GM23248 (cell line): ENCODE results near the gene MYOM1. TPM values are rescaled to one million over a fixed set of nuclear protein-coding genes. Genes with fewer than 3 reads are reported as not detected.

ENCODE experiments used
- DNase-seq: peaks from one replicate; pipeline ENCODE4 v3.0.0-alpha.2; 2015
- H2AFZ ChIP-seq: fragments of 200-600 bp; sonication (generic); 2 replicates; pipeline ENCODE4 v1.6.1; 2016; ENCODE audit warnings: antibody characterized with exemption
- H3F3A ChIP-seq: fragments of 200-600 bp; sonication (generic); 2 replicates; pipeline ENCODE4 v1.6.1; 2016; ENCODE audit warnings: mild to moderate bottlenecking, antibody characterized with exemption, mixed run types; ENCODE audit not compliant: insufficient read depth
- H3K27ac ChIP-seq: fragments of 200-600 bp; sonication (generic); 2 replicates; pipeline ENCODE4 v1.5.1; 2016; ENCODE audit warnings: mild to moderate bottlenecking
- H3K27me3 ChIP-seq: fragments of 200-600 bp; sonication (generic); replicated peaks from 2 replicates; pipeline ENCODE4 v1.6.1; 2016; ENCODE audit warnings: mild to moderate bottlenecking; ENCODE audit not compliant: insufficient read depth
- H3K36me3 ChIP-seq: fragments of 200-600 bp; sonication (generic); 2 replicates; pipeline ENCODE4 v1.6.1; 2016; ENCODE audit warnings: low read depth, mild to moderate bottlenecking
- H3K4me1 ChIP-seq: fragments of 200-600 bp; sonication (generic); 2 replicates; pipeline ENCODE4 v1.6.1; 2016; ENCODE audit warnings: mild to moderate bottlenecking; ENCODE audit not compliant: insufficient read depth
- H3K4me2 ChIP-seq: fragments of 200-600 bp; sonication (generic); one replicate; pipeline ENCODE4 v1.6.1; 2016; ENCODE audit warnings: mild to moderate bottlenecking; ENCODE audit not compliant: unreplicated experiment
- H3K4me3 ChIP-seq: fragments of 200-600 bp; sonication (generic); 2 replicates; pipeline ENCODE4 v1.5.1; 2016; ENCODE audit warnings: mild to moderate bottlenecking
- H3K79me2 ChIP-seq: fragments of 200-600 bp; sonication (generic); 2 replicates; pipeline ENCODE4 v1.6.1; 2016; ENCODE audit warnings: mild to moderate bottlenecking; ENCODE audit not compliant: insufficient read depth
- H3K9ac ChIP-seq: fragments of 200-600 bp; sonication (generic); 2 replicates; pipeline ENCODE4 v1.6.1; 2016; ENCODE audit warnings: mild to moderate bottlenecking
- H3K9me2 ChIP-seq: fragments of 200-600 bp; sonication (generic); 2 replicates; pipeline ENCODE4 v1.6.1; 2016; ENCODE audit warnings: mixed run types, mild to moderate bottlenecking, moderate library complexity; ENCODE audit not compliant: insufficient read depth
- H3K9me3 ChIP-seq: fragments of 200-600 bp; sonication (generic); one replicate; pipeline ENCODE4 v1.6.1; 2017; ENCODE audit warnings: low read depth
- H4K20me1 ChIP-seq: fragments of 200-600 bp; sonication (generic); 2 replicates; pipeline ENCODE4 v1.6.0; 2016; ENCODE audit not compliant: insufficient read depth
- EZH2 ChIP-seq: fragments of 200-600 bp; sonication (generic); IDR thresholded peaks from 2 replicates; pipeline ENCODE4 v1.6.1; 2018; ENCODE audit warnings: antibody characterized with exemption, mild to moderate bottlenecking; ENCODE audit not compliant: insufficient read depth, poor library complexity, severe bottlenecking
- EZH2phosphoT487 ChIP-seq: fragments of 200-600 bp; sonication (generic); IDR thresholded peaks from 2 replicates; pipeline ENCODE4 v1.6.1; 2018; ENCODE audit warnings: antibody characterized with exemption, moderate library complexity, mild to moderate bottlenecking, low read depth; ENCODE audit not compliant: insufficient read depth
- whole genome bisulfite sequencing, 2 experiments: methylation state at CpG; one replicate each; pipeline ENCODE4 v1.1.6; 2015 to 2017; ENCODE audit warnings: low lambda C conversion rate in 2 of 2, low coverage in 1 of 2; ENCODE audit errors: missing lambda C conversion rate in 2 of 2; 5-methylcytosine and 5-hydroxymethylcytosine counted together
- in situ Hi-C: fragments of 300-500 bp; cut with MboI; formaldehyde crosslinking; loops from 2 replicates; pipeline ENCODE4 v1.15.0; 2020
- polyA plus RNA-seq: library from polyadenylated mRNA; unstranded; fragments of >200 nt; fragmentation: Nextera tagmentation; extraction: Ambion mirVana; gene quantifications from 2 replicates; pipeline ENCODE4 v1.2.1, GENCODE V29; 2016
- total RNA-seq: library from RNA; depleted of rRNA; stranded (reverse); fragments of >200 nt; shearing (Covaris generic); gene quantifications from 2 replicates; pipeline ENCODE4 v1.2.3, GENCODE V29; 2014

The MYOM1 gene
- total and polyA plus RNA-seq, 2 experiments from 2014 or later = 0.64 to 0.65 TPM

DNA sequence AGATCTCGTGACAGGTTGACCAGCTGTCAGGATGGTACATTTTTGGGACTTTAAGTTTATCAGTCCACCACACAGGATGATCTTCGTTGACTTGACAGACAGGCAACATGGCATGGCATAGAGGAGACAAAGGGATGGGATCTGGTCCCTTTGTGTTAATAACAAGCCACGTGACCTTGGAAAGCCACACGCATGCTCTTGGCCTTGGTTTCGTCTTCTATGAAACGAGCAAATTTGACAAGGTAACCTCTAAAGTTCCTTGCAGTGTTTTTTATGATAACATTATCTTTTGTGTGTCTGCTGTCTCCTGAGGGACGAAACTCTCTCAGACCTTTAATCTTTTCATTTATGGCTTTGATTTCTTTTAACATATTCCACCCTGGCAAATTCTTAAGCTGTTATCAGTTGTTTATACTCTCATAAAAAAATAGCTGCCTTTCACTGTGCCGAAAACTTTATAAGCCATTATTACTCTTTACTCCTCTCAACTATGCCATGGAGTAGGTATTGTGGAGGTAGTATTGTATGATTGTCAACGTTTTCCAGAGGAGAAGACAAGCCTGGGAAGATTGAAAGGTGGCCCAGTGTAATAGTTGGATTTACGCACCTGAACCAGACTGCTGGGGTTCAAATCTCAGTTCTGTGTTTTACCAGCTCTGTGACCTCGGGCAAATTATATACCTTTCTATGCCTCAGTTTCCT is 81.3 kb downstream of the MYOM1 start:
- no peak for DNase-seq
- WGBS, 2 experiments = 71 to 72% methylated on average over 11 of the region's 11 CpGs
- no peaks in the 10 kb centered on the region for H3K36me3 ChIP-seq
- TF ChIP-seq EZH2phosphoT487 (no peak), EZH2 (no peak)
- H4K20me1 ChIP-seq = no peaks in the 10 kb centered on the region
- no peak overlapping the region for H3K4me3 ChIP-seq
- H2AFZ ChIP-seq = no peak overlapping the region
- H3K79me2 ChIP-seq = no peaks in the 10 kb centered on the region
- H3K4me1 ChIP-seq = no peaks in the 10 kb centered on the region
- no peaks in the 10 kb centered on the region for H3K27me3 ChIP-seq
- no peaks in the 10 kb centered on the region for H3K9me2 ChIP-seq
- H3K27ac ChIP-seq = no peak overlapping the region
- no peak overlapping the region for H3K4me2 ChIP-seq
- no peaks in the 10 kb centered on the region for H3K9me3 ChIP-seq
- no peaks in the 10 kb centered on the region for H3F3A ChIP-seq
- in situ Hi-C loops = no loop called here
- no peak overlapping the region for H3K9ac ChIP-seq

GRCh38 chr18:3135536-3135935 is 84.2 kb downstream of the MYOM1 start:
- Histone ChIP-seq H3K79me2 (no peaks in the 10 kb centered on the region), H2AFZ (no peak overlapping the region), H3K27me3 (no peaks in the 10 kb centered on the region), H3K9ac (no peak overlapping the region), H3K36me3 (no peaks in the 10 kb centered on the region), H3K4me3 (no peak overlapping the region), H3K4me2 (no peak overlapping the region), H3K4me1 (no peaks in the 10 kb centered on the region), H3F3A (no peaks in the 10 kb centered on the region), H3K27ac (no peak overlapping the region), H3K9me3 (no peaks in the 10 kb centered on the region), H3K9me2 (no peaks in the 10 kb centered on the region), H4K20me1 (no peaks in the 10 kb centered on the region)
- 86 to 88% methylated on average over 10 of the region's 10 CpGs for WGBS, 2 experiments
- in situ Hi-C loops = no loop called here
- TF ChIP-seq EZH2 (no peak), EZH2phosphoT487 (no peak)
- no peak for DNase-seq

GRCh38 chr18:3132700-3133099 is 87.1 kb downstream of the MYOM1 start:
- Histone ChIP-seq H3K4me3 (no peak overlapping the region), H3K9ac (no peak overlapping the region), H4K20me1 (no peaks in the 10 kb centered on the region), H3K36me3 (no peaks in the 10 kb centered on the region), H2AFZ (no peak overlapping the region), H3K4me2 (no peak overlapping the region), H3K9me3 (no peaks in the 10 kb centered on the region), H3F3A (no peaks in the 10 kb centered on the region), H3K79me2 (no peaks in the 10 kb centered on the region), H3K27me3 (no peaks in the 10 kb centered on the region), H3K4me1 (no peaks in the 10 kb centered on the region; the same call in 1 of the 2 replicates), H3K27ac (no peak overlapping the region), H3K9me2 (no peaks in the 10 kb centered on the region)
- peak; percentile 42 for DNase-seq
- no peak for TF ChIP-seq EZH2
- no peak for TF ChIP-seq EZH2phosphoT487
- 37 to 45% methylated on average over 3 of the region's 3 CpGs for WGBS, 2 experiments
- in situ Hi-C loops = no loop called here

GRCh38 chr18:3130344-3130743 is 89.4 kb downstream of the MYOM1 start:
- H3K4me3 ChIP-seq = no peak overlapping the region
- no peak overlapping the region for H3K4me2 ChIP-seq
- no peak overlapping the region for H3K27ac ChIP-seq
- whole genome bisulfite sequencing, 2 experiments = 82 to 83% methylated on average over 2 of the region's 2 CpGs
- no peaks in the 10 kb centered on the region for H3K9me2 ChIP-seq
- H3K27me3 ChIP-seq = no peaks in the 10 kb centered on the region
- H3K4me1 ChIP-seq = no peaks in the 10 kb centered on the region; the same call in 1 of the 2 replicates
- no peak for DNase-seq
- in situ Hi-C loops = no loop called here
- TF ChIP-seq EZH2 (no peak), EZH2phosphoT487 (no peak)
- no peaks in the 10 kb centered on the region for H4K20me1 ChIP-seq
- no peak overlapping the region for H3K9ac ChIP-seq
- H2AFZ ChIP-seq = no peak overlapping the region
- no peaks in the 10 kb centered on the region for H3F3A ChIP-seq
- H3K9me3 ChIP-seq = no peaks in the 10 kb centered on the region
- H3K36me3 ChIP-seq = no peaks in the 10 kb centered on the region
- no peaks in the 10 kb centered on the region for H3K79me2 ChIP-seq
